DMS79 (cell line): Measurements from ENCODE around the gene SPOCK2.

Experiments
- DNase-seq: peaks from one replicate; lab custom pipeline; 2025; lab: John Stamatoyannopoulos, UW

Gene SPOCK2

GRCh38 chr10:72072046-72072445 is 16.3 kb downstream of the SPOCK2 start:
- DNase-seq, result no peak

DNA sequence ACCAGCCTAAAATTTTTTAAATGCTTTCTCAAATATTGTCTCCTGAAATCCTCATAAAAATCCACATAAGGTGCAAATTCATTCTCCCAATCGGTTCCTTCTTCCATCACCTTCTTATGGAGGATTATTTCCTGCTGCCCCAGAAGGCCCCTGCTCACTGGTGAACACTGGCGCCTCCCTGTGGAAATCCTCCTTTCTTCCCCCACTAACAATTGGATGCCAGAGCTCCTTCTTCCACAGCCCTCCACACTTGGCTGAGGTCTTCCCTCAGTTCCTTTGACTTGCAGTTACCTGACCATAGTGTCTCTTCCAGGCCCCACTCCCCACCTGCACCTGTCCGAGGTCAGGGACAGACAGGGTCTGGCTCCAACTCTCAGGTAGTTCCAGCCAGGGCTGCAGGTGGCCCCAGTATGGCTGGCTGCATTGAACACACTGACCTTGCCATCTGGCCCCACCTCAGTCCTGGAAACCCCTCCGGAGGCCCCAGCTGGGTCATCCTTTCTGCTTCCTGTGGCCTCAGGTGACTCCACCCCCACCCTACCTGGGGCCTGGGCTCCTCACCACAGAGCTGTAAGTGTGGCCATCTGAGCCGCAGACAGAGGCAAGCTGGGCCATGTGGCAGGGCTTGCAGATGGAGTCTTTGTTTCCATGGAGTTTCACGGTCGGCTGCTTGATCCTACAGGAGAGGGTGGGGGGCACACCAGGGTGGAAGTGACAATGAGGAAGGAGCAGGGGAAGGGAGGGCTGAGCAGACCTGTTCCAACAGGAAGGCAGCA is 18.4 kb downstream of the SPOCK2 start:
- DNase-seq, result peak; percentile 15

DNA sequence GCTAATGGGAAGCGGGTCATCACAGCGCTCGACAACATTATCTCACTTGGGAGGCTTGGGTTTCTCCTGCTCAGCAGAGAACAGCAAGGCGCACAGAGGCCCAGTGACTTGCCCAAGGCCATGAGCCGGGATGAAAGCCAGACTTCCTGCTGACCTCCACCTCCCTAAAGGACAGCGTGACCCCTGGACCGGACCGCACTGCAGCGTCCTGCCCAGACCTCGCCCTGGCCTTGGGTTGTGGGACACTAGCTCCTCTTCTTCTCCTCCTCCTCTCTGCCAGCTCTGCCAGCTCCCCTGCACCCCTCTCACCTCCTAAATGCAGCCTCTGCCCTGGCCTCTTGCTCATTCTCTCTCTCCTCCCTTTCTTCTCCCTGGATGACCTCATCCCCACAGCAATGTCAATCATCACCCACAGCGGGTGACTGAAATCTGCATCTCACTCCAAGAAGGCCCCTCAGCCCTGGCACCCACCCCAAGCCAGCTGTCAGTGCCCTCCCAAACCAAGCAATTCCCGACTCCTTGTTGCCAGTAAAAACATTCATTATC is 19.4 kb downstream of the SPOCK2 start:
- DNase-seq, result no peak

DNA sequence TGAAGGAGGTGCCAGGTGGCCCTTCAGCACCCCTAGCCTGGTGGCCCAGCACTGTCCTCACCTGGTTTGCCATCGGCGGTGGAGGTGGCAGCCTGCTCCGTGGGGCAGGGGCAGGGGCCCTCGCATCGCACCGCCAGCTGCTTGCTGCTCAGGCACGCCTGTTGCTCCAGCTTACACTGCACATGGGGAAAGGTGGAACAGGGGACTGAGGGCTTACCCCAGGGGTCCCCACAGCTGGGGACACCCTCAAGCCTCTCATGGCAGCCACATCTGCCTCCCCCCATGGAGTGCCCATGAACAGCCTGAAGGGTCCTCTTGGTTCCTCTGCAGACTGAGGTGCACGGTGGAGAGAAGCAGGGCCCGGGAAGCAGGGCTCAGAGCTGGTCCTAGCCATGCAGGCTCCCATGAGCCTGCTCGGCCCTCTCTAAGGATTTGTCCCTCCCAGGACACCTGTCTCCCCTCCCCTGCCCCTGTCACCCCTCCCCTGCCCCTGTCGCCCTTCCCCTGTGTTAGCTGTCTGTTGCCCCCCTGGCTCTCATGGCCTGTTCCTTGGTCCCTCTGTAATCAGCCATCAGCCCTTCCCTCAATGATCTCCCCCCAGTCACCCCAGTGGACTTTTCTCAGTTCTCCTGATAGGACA is 20.1 kb downstream of the SPOCK2 start:
- DNase-seq, result no peak

DNA sequence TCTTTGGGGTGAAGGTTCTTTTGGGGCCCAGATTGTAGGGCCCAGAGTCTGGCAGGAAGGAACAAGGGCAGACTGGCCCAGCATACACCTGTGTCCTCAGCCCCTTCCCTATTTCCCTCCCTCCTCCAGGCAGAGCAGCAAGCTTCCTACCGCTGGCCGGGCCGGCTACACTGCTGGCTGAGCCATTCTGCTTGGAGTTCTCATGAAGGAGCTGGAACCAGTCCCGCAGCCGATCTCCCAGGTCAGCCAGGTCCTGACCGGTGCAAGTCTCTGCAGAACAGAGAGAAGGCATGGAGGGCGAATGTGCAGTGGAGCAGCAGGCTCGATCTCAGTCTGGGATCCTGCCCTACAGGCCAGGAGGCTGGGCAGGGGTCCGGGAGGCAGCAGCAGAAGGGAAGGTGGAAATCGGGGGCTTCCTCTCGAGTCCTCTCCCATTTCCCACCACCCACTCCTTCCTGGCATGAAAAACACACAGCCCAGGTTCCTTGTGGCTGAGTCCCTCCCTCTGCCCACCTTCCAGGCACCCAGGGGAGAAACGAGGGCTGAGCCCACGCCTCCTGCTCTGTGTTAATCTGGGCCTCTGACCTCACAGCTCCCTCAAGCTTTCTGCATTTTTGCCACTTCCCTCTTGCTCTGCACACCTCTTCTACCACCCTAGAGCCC is 20.8 kb downstream of the SPOCK2 start:
- no peak for DNase-seq

- peak; percentile 33 for DNase-seq
Observed at GRCh38 chr10:72066318-72067284, 21.8 kb downstream of the SPOCK2 start.

GRCh38 chr10:72065439-72066025 is 22.8 kb downstream of the SPOCK2 start:
- no peak for DNase-seq

DNA sequence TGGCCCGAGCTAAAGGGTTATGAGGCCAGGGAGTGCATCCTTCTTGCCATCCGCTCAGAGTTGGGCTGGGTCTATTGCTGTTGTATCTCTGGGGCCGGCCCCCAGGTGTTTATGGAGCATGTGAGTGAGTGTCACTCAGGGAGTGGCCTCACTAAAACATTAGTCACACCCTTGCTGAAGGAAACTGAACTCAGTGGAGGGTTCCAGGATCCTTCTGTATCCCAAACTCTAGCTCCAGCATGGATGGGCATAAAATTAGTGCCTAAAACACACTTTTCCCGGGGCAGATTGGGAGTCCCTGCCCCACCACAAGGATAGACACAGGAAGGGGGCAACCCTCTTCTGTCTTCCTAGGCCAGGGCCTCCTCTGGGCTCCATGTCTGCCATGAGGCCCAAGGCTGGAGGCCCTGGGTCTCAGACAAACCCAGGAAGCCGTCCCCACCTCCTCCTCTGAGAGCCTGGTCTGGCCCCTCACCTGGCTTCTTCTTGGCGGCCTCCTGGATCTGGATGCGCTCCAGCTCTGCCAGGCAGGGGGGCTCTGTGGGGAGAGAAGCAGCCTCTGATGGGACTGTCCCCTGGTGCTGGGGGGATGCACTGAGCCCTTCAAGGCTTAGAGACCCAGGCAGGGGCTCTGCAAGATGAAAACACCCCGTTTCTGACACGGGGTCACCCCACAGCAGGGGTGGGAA is 24.5 kb downstream of the SPOCK2 start:
- no peak for DNase-seq

DNA sequence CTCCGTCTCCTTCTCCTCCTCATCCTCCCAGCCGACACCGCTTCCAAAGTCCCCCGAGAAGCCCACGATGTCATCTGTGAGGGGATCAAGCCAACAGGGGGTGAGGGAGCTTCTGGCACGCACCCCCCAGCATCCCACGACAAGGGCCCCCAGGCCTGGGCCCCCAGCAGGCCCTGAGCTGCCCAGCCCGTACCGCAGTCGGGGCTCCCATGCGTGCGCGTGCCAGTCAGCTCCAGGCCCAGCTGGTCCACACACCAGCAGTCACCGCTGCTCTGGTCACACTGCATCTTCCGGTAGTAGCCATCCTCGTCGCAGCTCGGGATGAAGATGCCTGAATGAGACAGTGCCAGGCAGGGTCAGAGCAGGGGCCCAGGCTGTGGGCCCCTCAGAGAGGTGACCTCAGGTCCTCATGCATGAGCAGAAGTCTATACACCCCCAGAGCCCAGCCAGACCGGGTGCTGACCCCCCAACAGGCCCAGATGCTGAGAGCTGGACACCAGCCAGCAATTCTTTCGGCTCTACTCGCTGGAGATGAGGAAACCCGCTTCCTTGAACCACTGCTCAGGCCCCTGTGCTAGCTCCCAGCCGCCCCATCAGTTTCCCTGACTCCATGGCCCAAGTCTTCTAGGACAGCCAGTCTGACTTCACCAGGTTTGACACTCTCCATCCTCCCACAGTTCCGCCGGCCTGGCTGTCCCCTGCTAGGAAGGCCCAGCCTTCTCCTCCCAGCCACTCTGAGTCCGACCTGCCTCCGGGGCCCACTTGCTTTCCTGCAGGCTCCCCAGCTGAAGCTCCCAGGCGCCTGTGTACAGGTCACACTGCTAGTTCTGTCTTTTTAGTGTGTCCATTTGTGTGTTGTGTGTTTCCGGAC is 25.3 kb downstream of the SPOCK2 start:
- no peak for DNase-seq

- DNase-seq, result no peak
Observed at GRCh38 chr10:72062382-72062781, 26.0 kb downstream of the SPOCK2 start.

GRCh38 chr10:72061930-72062329 is 26.4 kb downstream of the SPOCK2 start:
- no peak for DNase-seq

- DNase-seq, result no peak
Observed at GRCh38 chr10:72061491-72061890, 26.9 kb downstream of the SPOCK2 start.

DNA sequence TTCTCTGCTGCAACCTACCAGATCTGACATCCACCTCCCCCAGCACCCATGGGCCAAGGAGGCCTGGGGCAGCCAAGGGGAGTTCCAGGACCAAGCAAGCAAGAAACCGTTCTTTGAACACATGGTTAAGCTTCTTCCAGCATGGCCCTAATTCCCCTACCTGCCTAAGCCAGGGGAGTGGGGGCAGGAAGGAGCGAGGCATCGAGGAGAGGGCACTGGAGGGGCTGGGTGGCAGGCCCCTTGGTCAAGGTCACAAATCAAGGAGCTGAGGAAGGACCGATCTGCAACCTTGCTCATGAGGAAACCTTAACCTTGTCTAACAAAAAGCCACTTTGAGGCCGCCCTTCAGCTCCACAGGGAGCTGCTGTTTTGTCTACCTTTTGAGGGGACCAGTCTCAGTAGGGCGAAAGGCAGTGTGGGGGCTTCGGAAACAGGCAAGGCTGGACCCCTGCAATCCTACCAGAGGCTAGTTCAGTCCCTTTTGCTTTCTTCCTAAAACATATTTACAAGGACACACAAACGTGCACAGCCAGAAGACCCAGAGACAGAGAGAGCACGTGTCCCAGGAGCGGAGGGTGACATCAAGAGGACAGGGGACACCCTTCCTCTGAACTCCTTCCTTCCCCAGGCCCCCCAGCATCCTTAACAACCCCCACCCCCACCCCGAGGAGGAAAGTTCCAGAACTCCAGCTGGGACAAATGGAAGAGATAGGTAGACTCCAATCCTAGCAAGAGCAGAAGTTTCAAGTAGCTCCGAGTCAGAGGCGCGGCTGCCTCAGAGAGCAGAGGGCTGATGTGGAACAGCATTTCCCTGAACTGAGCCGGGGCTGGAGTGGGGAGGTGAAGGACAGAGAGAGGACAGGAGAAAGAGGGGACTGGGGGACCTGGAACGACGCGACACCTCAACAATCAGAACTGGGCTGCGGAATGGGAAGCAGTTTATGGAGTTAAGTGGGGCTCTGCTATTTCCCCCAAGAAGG is 28.2 kb downstream of the SPOCK2 start:
- no peak for DNase-seq

GRCh38 chr10:72058989-72059842 is 29.1 kb downstream of the SPOCK2 start:
- no peak for DNase-seq

GRCh38 chr10:72058347-72058898 is 29.9 kb downstream of the SPOCK2 start:
- no peak for DNase-seq

GRCh38 chr10:72056932-72057751 is 31.2 kb downstream of the SPOCK2 start:
- no peak for DNase-seq
